MCF 10A (cell line): Measurements from ENCODE around the gene TMEM259. TPM values are rescaled to one million over a fixed set of nuclear protein-coding genes. Genes with fewer than 3 reads are reported as not detected.
A peak's percentile ranks its signal among the peaks of the same experiment; 100 is the strongest.

Experiments
- Bru-seq: library from RNA; stranded (reverse); fragments of 400-500 nt; gene quantifications from one replicate; lab custom pipeline; 2021; lab: Mats Ljungman, UMichigan
- BruChase-seq, 2 experiments: library from RNA; stranded (reverse); fragments of 400-500 nt; gene quantifications; one replicate each; lab custom pipeline; 2021; lab: Mats Ljungman, UMichigan
- BruUV-seq: library from RNA; stranded (reverse); fragments of 400-500 nt; replicated peaks from 2 replicates; lab custom pipeline; 2021; lab: Mats Ljungman, UMichigan
- CTCF ChIA-PET: fragments of 300-600 bp; sonication (Branson Sonifier 250); formaldehyde crosslinking; extraction: SDS; loops from one replicate; lab custom pipeline; 2021; ENCODE audit warnings: antibody characterized with exemption, inconsistent platforms; lab: Yijun Ruan, JAX
- POLR2A ChIA-PET: fragments of 300-600, 350-650 bp; sonication (Branson Sonifier 250); formaldehyde crosslinking; extraction: SDS; loops from one replicate; lab custom pipeline; 2020; ENCODE audit warnings: antibody characterized with exemption, inconsistent platforms; lab: Yijun Ruan, JAX
- DNase-seq: peaks from one replicate; pipeline ENCODE4 v3.0.0-alpha.2; 2018; ENCODE audit not compliant: unreplicated experiment
- H3K27ac Mint-ChIP-seq: one replicate; pipeline ENCODE4 v1.8.0; 2022; ENCODE audit warnings: mild to moderate bottlenecking, low read depth, mixed read lengths; ENCODE audit not compliant: unreplicated experiment
- H3K27me3 Mint-ChIP-seq: one replicate; pipeline ENCODE4 v1.8.0; 2022; ENCODE audit warnings: mixed read lengths; ENCODE audit not compliant: insufficient read depth, unreplicated experiment
- H3K36me3 Mint-ChIP-seq: one replicate; pipeline ENCODE4 v1.8.0; 2022; ENCODE audit warnings: mild to moderate bottlenecking, moderate library complexity, mixed read lengths; ENCODE audit not compliant: insufficient read depth, unreplicated experiment
- H3K4me1 Mint-ChIP-seq: one replicate; pipeline ENCODE4 v1.8.0; 2022; ENCODE audit warnings: mixed read lengths; ENCODE audit not compliant: insufficient read depth, unreplicated experiment
- H3K4me3 Mint-ChIP-seq: one replicate; pipeline ENCODE4 v1.8.0; 2022; ENCODE audit warnings: mild to moderate bottlenecking, moderate library complexity, mixed read lengths; ENCODE audit not compliant: unreplicated experiment
- H3K9me3 Mint-ChIP-seq: one replicate; pipeline ENCODE4 v1.8.0; 2022; ENCODE audit warnings: mixed read lengths; ENCODE audit not compliant: unreplicated experiment
- CTCF ChIP-seq: fragments of 200-600 bp; IDR thresholded peaks from one replicate; pipeline ENCODE4 v1.8.0; 2022; ENCODE audit warnings: antibody characterized with exemption, mild to moderate bottlenecking; ENCODE audit not compliant: unreplicated experiment
- intact Hi-C: fragments of 100-400 bp; cut with micrococcal nuclease; formaldehyde crosslinking; loops from 2 replicates; pipeline ENCODE4 v1.14.1; 2022
- long read RNA-seq: library from polyadenylated mRNA; stranded (forward); transcript quantifications from one replicate; pipeline ENCODE4 v2.0.0, GENCODE V29; 2022
- total RNA-seq: library from RNA; stranded (reverse); gene quantifications from 2 replicates; pipeline ENCODE4 v1.2.3, GENCODE V29; 2022

Gene TMEM259
- total RNA-seq (130 and 146 TPM in 2 replicates), Bru-seq, nascent RNA (percentile 62 among the genes with signal in this experiment), BruChase-seq, experiment 1, labeled RNA remaining after a 6-hour chase (percentile 89 among the genes with signal in this experiment), BruChase-seq, experiment 2, labeled RNA remaining after a 2-hour chase (percentile 72 among the genes with signal in this experiment)
- long read RNA-seq, transcript TMEM259-202 (11 exons, 2,748 nt): major isoform, 251 of 563 reads
- long read RNA-seq, transcript TMEM259-208 (1 exons, 1,637 nt): minor isoform, 6 of 563 reads
- long read RNA-seq, partial matches to known transcripts: 31 of 563 reads
- long read RNA-seq, other reads (novel, unspliced or antisense): 273 of 563 reads

DNA sequence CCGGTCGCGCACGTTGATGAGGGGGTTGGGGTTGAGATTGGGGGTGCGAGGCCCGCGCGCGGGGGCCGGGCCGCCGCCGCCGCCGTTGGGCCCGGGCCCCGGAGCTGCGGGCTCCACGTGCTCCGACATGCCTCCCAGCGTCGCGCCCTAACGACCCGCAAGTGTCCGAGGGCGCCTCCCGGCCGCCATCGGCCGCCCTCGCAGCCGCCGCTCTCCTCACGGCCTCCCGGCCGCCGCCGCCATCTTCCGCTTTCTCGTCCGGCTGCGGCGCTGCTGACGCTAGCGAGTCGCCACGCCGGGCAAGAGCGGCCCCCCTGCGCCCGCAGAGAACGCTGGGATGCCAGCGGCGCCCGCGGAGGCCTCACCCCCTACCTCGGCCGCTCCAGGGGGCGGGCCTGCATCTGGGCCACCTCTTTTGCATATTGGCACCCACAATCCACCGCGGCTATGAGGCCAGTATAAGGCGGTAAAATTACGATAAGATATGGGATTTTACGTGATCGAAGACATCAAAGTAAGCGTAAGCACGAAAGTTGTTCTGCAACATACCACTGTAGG is at the start of gene TMEM259:
TSS of gene TMEM259 (minus strand) at position 256 of the 558 bp plus-strand sequence. CDS start at position 129, 127 bp downstream.
- CTCF ChIA-PET: interaction anchor here (0.6 to 0.7 kb wide), 2 partner anchors 18 to 362 kb away, joined by 3 to 4 read pairs; no protein-coding TSS in a partner anchor
- Mint-ChIP-seq H3K36me3 (peaks cover 35% of the 10 kb centered on the region), H3K4me3 (peak within 1 kb of the TSS; percentile 86), H3K4me1 (peaks cover 17% of the 10 kb centered on the region), H3K27me3 (no peaks in the 10 kb centered on the region), H3K9me3 (no peaks in the 10 kb centered on the region), H3K27ac (peak within 1 kb of the TSS; percentile 99)
- POLR2A ChIA-PET: interaction anchor here (0.6 to 2.3 kb wide), 14 partner anchors 16 to 446 kb away, joined by 3 to 13 read pairs (median 4); partner anchors contain the start of genes ABCA7, CIRBP and WDR18
- intact Hi-C loops: loop anchor here (2.0 kb wide), 1 partner anchor 74 kb away; the partner anchor contains the start of gene POLR2E
- DNase-seq: peak; percentile 99
- TF ChIP-seq CTCF: no peak
- no TSS peak for BruUV-seq

GRCh38 chr19:1070576-1070930 is 49.6 kb upstream of the TMEM259 start:
- peaks cover 16% of the 10 kb centered on the region for H3K4me1 Mint-ChIP-seq
- DNase-seq: no peak
- no peak overlapping the region for H3K27ac Mint-ChIP-seq
- intact Hi-C loops: no loop called here
- peaks cover 6% of the 10 kb centered on the region for H3K36me3 Mint-ChIP-seq
- H3K4me3 Mint-ChIP-seq: no peak overlapping the region
- no peaks in the 10 kb centered on the region for H3K27me3 Mint-ChIP-seq
- no peak for TF ChIP-seq CTCF
- ChIA-PET CTCF (interaction anchor here (0.6 kb wide), 1 partner anchor 13 kb away, joined by 3 read pairs; no protein-coding TSS in a partner anchor), POLR2A (interaction anchor here (0.5 kb wide), 1 partner anchor 1022 kb away, joined by 3 read pairs; no protein-coding TSS in a partner anchor)
- no peaks in the 10 kb centered on the region for H3K9me3 Mint-ChIP-seq
- BruUV-seq: no TSS peak

GRCh38 chr19:1069009-1069779 is 48.3 kb upstream of the TMEM259 start:
- no peaks in the 10 kb centered on the region for H3K9me3 Mint-ChIP-seq
- TF ChIP-seq CTCF: no peak
- BruUV-seq: no TSS peak
- ChIA-PET CTCF (no interaction called here), POLR2A (no interaction called here)
- peak; percentile 39 for DNase-seq
- peaks cover 6% of the 10 kb centered on the region for H3K36me3 Mint-ChIP-seq
- no peak overlapping the region for H3K4me3 Mint-ChIP-seq
- H3K27ac Mint-ChIP-seq: peak overlapping the region; percentile 59
- H3K4me1 Mint-ChIP-seq: peaks cover 23% of the 10 kb centered on the region
- intact Hi-C loops: loop anchor here (5.0 kb wide), 1 partner anchor 33 kb away; the partner anchor contains the start of gene GPX4
- no peaks in the 10 kb centered on the region for H3K27me3 Mint-ChIP-seq
